K562 (cell line): ENCODE results near the gene ODF4. TPM values are rescaled to one million over a fixed set of nuclear protein-coding genes. Genes with fewer than 3 reads are reported as not detected.

ENCODE experiments used
- ATAC-seq: fragments of 200-7000 bp; cut with Tn5 transposase; 3 replicates; pipeline ENCODE4 v1.9.1; 2020; ENCODE audit warnings: moderate library complexity
- BruUV-seq: library from RNA; stranded (reverse); fragments of 400-500 nt; replicated peaks from 2 replicates; lab custom pipeline; 2021; lab: Mats Ljungman, UMichigan
- CTCF ChIA-PET: fragments of 300-600 bp; formaldehyde crosslinking; extraction: SDS; loops from one replicate; lab custom pipeline; 2021; ENCODE audit warnings: low intra/inter-chr PET ratio; lab: Yijun Ruan, JAX
- POLR2A ChIA-PET: fragments of 300-600, 350-650 bp; sonication (Branson Sonifier 250); formaldehyde crosslinking; extraction: SDS; loops from one replicate; lab custom pipeline; 2021; ENCODE audit warnings: antibody characterized with exemption, inconsistent platforms; lab: Yijun Ruan, JAX
- DNase-seq, 4 experiments: peaks; one replicate each; pipeline versions ENCODE4 v3.0.0 to v3.0.0-alpha.2; 2011 to 2018; ENCODE audit warnings: low spot score in 3 of 4, mixed read lengths in 3 of 4; ENCODE audit errors: extremely low read depth in 1 of 4
- FAIRE-seq: peaks from 2 replicates; lab custom pipeline; 2011; peaks lifted over from hg19 to GRCh38; lab: Jason Lieb, UNC
- H2AFZ ChIP-seq: 2 replicates; pipeline ENCODE4 v1.6.0; 2011; ENCODE audit warnings: low read depth, low read length, control low read depth, inconsistent platforms
- H3K27ac ChIP-seq: fragments of 200-600 bp; 3 replicates; pipeline ENCODE4 v1.8.0; 2011; ENCODE audit warnings: low read depth, mild to moderate bottlenecking, control low read depth, inconsistent platforms, low read length, moderate library complexity, mixed read lengths; ENCODE audit errors: extremely low read depth
- H3K27me3 ChIP-seq, 2 experiments: fragments of 300-600 bp in 1 of 2; 2 replicates in 1 of 2; 3 replicates in 1 of 2; pipeline versions ENCODE4 v1.6.0 to v1.8.0; 2011; ENCODE audit warnings: inconsistent platforms in 2 of 2, low read length in 2 of 2, mild to moderate bottlenecking in 1 of 2, mixed read lengths in 1 of 2, moderate library complexity in 1 of 2; ENCODE audit not compliant: control insufficient read depth in 2 of 2, insufficient read depth in 2 of 2
- H3K36me3 ChIP-seq: fragments of 300-600 bp; 3 replicates; pipeline ENCODE4 v1.8.0; 2011; ENCODE audit warnings: mild to moderate bottlenecking, low read length, inconsistent platforms; ENCODE audit not compliant: control insufficient read depth, insufficient read depth
- H3K4me1 ChIP-seq, 2 experiments: fragments of 200-600 bp in 1 of 2; replicated peaks in 1 of 2; 2 replicates in 1 of 2; 3 replicates in 1 of 2; pipeline versions ENCODE4 v1.5.1 to v1.8.0; 2011; ENCODE audit warnings: inconsistent platforms in 2 of 2, low read length in 2 of 2, mild to moderate bottlenecking in 1 of 2, mixed read lengths in 1 of 2, moderate library complexity in 1 of 2; ENCODE audit not compliant: control insufficient read depth in 2 of 2, insufficient read depth in 2 of 2
- H3K4me2 ChIP-seq: 2 replicates; pipeline ENCODE4 v1.6.1; 2011; ENCODE audit warnings: low read length, control low read depth, inconsistent platforms, mixed read lengths; ENCODE audit not compliant: insufficient read depth
- H3K4me3 ChIP-seq: fragments of 200-600 bp; sonication (generic), shearing (Covaris generic); 2 replicates; pipeline ENCODE4 v1.5.1; 2016; ENCODE audit warnings: control low read depth, inconsistent platforms
- H3K79me2 ChIP-seq: fragments of 200-600 bp; 3 replicates; pipeline ENCODE4 v1.8.0; 2011; ENCODE audit warnings: low read length, inconsistent platforms; ENCODE audit not compliant: control insufficient read depth, insufficient read depth
- H3K9ac ChIP-seq, 2 experiments: 2 replicates each; pipeline versions ENCODE4 v1.6.0 to v1.6.1; 2011; ENCODE audit warnings: low read depth in 2 of 2, low read length in 2 of 2, control low read depth in 1 of 2, inconsistent platforms in 1 of 2, mild to moderate bottlenecking in 1 of 2, mixed read lengths in 1 of 2; ENCODE audit not compliant: insufficient read depth in 1 of 2
- H3K9me1 ChIP-seq: one replicate; pipeline ENCODE4 v1.6.0; 2011; ENCODE audit warnings: inconsistent platforms, mild to moderate bottlenecking, low read length, moderate library complexity; ENCODE audit not compliant: control insufficient read depth, insufficient read depth
- H3K9me3 ChIP-seq: replicated peaks from 2 replicates; pipeline ENCODE4 v1.5.1; 2011; ENCODE audit warnings: low read depth, low read length, inconsistent platforms; ENCODE audit not compliant: control insufficient read depth, insufficient read depth
- H4K20me1 ChIP-seq: replicated peaks from 2 replicates; pipeline ENCODE4 v1.6.1; 2011; ENCODE audit warnings: low read length, inconsistent platforms, mixed read lengths; ENCODE audit not compliant: control insufficient read depth, insufficient read depth
- BRD4 ChIP-seq: fragments of 200-600 bp; sonication (generic); IDR thresholded peaks from 2 replicates; pipeline ENCODE4 v1.6.1; 2017; ENCODE audit warnings: inconsistent platforms
- CTCF ChIP-seq, 3 experiments: IDR thresholded peaks in 2 of 3; conservative IDR thresholded peaks in 1 of 3; 2 replicates each; pipeline ENCODE4 v1.5.1; 2011 to 2012; ENCODE audit warnings: low read length in 3 of 3, mild to moderate bottlenecking in 3 of 3, control low read depth in 2 of 3, improper control_type of control experiment in 1 of 3, inconsistent platforms in 1 of 3, low read depth in 1 of 3, mixed read lengths in 1 of 3, moderate library complexity in 1 of 3; ENCODE audit not compliant: insufficient read depth in 2 of 3
- DNMT1 ChIP-seq: fragments of 450-650 bp; IDR thresholded peaks from 2 replicates; pipeline ENCODE4 v1.6.1; 2016; ENCODE audit warnings: antibody characterized with exemption, mild to moderate bottlenecking
- STAT6 ChIP-seq: sonication (generic); formaldehyde crosslinking; IDR thresholded peaks from 2 replicates; pipeline ENCODE4 v1.8.1; 2023; ENCODE audit warnings: mild to moderate bottlenecking, missing genetic modification reagents
- ZBTB1 ChIP-seq: sonication (generic); formaldehyde crosslinking; IDR thresholded peaks from 2 replicates; pipeline ENCODE4 v1.8.1; 2023; ENCODE audit warnings: missing genetic modification reagents, low read depth, mild to moderate bottlenecking, borderline replicate concordance
- ZNF668 ChIP-seq: fragments of 250-450 bp; sonication (Bioruptor Pico); IDR thresholded peaks from 2 replicates; pipeline ENCODE4 v1.8.0; 2022; ENCODE audit warnings: mild to moderate bottlenecking, inconsistent platforms
- WGBS: fragments of 100-300 bp; shearing (Covaris generic); methylation state at CpG from one replicate; pipeline ENCODE4 v1.1.6; 2016; ENCODE audit warnings: low coverage, mixed read lengths; ENCODE audit not compliant: insufficient coverage; ENCODE audit errors: missing lambda C conversion rate; 5-methylcytosine and 5-hydroxymethylcytosine counted together
- in situ Hi-C: fragments of 300-500 bp; cut with MboI; formaldehyde crosslinking; loops from 4 replicates; pipeline ENCODE4 v1.15.0; 2018; ENCODE audit warnings: inconsistent platforms, mixed read lengths
- intact Hi-C: fragments of 100-400 bp; cut with micrococcal nuclease; formaldehyde crosslinking; loops from 2 replicates; pipeline ENCODE4 v1.14.2; 2022
- polyA plus RNA-seq, 8 experiments: library from polyadenylated mRNA; depleted of rRNA in 4 of 8; stranded (reverse) in 5 of 8; unstranded in 3 of 8; fragments of >200 nt; fragmentation: Nextera tagmentation in 2 of 8; fragmentation: Illumina TruSeq in 1 of 8; extraction: Ambion mirVana in 2 of 8; extraction: Trizol in 1 of 8; gene quantifications; 2 replicates each; pipeline versions ENCODE4 v1.2.1 to v1.2.3, GENCODE V29; 2011 to 2014; ENCODE audit warnings: inconsistent platforms in 1 of 8, missing spikeins in 1 of 8
- total RNA-seq, 7 experiments: library from RNA; depleted of rRNA in 6 of 7; stranded (reverse); fragments of >200 nt in 6 of 7; fragmentation: Illumina TruSeq in 2 of 7; extraction: Trizol in 2 of 7; gene quantifications; 2 replicates each; pipeline versions ENCODE4 v1.2.1 to v1.2.3, GENCODE V29; 2011 to 2021; ENCODE audit warnings: low replicate concordance in 1 of 7

The ODF4 gene
- total and polyA plus RNA-seq, 9 of the 15 experiments (the other 6 are each of a cell fraction or from before 2014, with no cell fraction given), result not detected

DNA sequence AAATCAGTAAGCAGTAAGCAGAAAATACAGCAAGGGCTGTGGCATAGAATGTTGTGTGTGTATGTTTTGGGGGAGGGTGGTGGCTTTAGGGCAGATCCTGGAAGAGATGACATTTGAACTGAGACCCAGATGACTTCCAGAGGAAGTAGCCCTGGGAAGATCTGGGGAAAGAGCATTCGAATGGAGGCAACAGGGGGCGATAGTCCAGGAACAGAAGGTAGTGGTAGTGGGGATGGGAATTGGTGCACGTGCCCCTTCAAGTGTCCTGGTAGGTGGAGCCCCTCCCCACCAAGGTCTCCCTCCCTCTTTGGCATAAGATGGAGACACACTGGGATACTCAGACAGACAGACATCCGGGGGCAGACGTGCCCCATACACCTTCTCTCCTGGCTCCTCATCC lies 15.5 kb upstream of the ODF4 start (continued):
- TF ChIP-seq STAT6 (CRISPR knock-in tag) (no peak), DNMT1 (no peak), ZNF668 (CRISPR knock-in tag) (no peak), ZBTB1 (CRISPR knock-in tag) (no peak)

DNA sequence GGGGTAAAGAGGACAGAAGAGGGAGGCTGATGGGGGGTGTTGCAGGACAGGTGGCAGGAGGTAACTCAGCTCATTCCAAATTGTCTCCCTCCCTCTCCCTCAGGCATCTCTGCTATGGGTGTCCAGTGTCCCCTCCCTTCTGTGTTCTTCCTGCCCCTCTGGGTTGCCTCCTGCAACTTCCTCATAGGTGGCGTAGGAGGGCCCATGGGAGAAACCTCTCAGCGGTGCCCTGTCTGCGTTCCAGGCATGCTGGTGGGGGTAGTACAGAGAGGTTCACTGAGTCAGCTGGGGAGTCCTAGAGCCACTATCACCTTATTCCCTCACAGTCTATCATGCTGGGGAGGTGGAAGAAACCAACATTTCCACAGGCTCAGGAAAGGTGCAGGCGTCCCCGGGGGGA lies 14.7 kb upstream of the ODF4 start:
- Histone ChIP-seq H3K27me3 (no peaks in the 10 kb centered on the region), H3K36me3 (no peaks in the 10 kb centered on the region), H3K9ac (no peak overlapping the region), H3K4me2 (no peak overlapping the region), H3K4me1 (peaks cover 0 to 15% of the 10 kb centered on the region in 2 experiments; a peak in 3 of 5 replicates), H3K4me3 (no peak overlapping the region), H3K27ac (no peak overlapping the region), H3K9me1 (no peaks in the 10 kb centered on the region), H3K9me3 (no peaks in the 10 kb centered on the region), H2AFZ (no peak overlapping the region), H3K79me2 (no peaks in the 10 kb centered on the region), H4K20me1 (no peaks in the 10 kb centered on the region)
- 19% methylated on average over 5 of the region's 5 CpGs for WGBS
- ChIA-PET CTCF (no interaction called here), POLR2A (interaction anchor here (0.6 kb wide), 1 partner anchor 82 kb away, joined by 3 read pairs; no protein-coding TSS in a partner anchor)
- TF ChIP-seq BRD4 (no peak), CTCF (IDR thresholded peaks at IDR 0.05 in 2 of 3, conservative IDR thresholded peaks at IDR 0.05 in 1 of 3; ENCODE audit: insufficient read depth in 2 of 3, low read depth in 1 of 3, low read length in 3 of 3) (0 out of 6 replicates have a peak, but pooled peaks of 1 of the 3 experiments have one; percentile 8)
- in situ Hi-C loops, result no loop called here
- no peak; the same call in 2 of the 3 replicates for ATAC-seq
- intact Hi-C loops, result no loop called here
- no peak for FAIRE-seq
- BruUV-seq, result no TSS peak
- DNase-seq, result no peak
